Measurements from ENCODE around the gene INO80D. TPM values are rescaled to one million over a fixed set of nuclear protein-coding genes. Genes with fewer than 3 reads are reported as not detected.

Gene INO80D
- total and polyA plus RNA-seq, 2 experiments from 2014 or later = 17.5 to 37.4 TPM

DNA sequence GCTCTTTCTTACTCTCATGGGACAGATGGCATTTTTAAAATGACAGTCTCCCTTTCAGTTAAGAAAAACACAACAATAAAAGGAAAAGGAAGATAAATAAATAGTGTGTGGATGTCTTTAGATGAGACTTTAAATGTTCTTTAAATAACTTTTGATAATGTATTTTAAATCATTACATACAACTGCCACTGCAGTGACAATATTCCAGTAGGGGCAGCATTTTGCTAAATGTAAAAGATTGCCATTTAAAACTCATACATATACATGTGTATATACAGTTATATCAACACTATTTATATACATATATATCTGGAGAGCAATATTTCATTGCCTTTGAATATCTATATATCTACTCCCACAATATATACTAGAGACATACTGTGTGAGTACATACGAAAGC, 90.7 kb downstream of the INO80D start:
- Mint-ChIP-seq H3K4me1 (no peaks in the 10 kb centered on the region), H3K4me3 (no peak overlapping the region), H3K27me3 (ENCODE audit: insufficient read depth, low read depth, poor library complexity) (peaks cover 2% of the 10 kb centered on the region), H3K36me3 (ENCODE audit: low read depth) (peaks cover 27% of the 10 kb centered on the region; the same call in 2 of the 3 replicates), H3K9me3 (no peaks in the 10 kb centered on the region), H3K27ac (no peak overlapping the region)
- Histone ChIP-seq H3K4me2 (no peak overlapping the region), H3K36me3 (ENCODE audit: insufficient read depth) (no peaks in the 10 kb centered on the region), H2AFZ (no peak overlapping the region), H3K4me1 (ENCODE audit: insufficient read depth) (no peaks in the 10 kb centered on the region), H3F3A (replicated peaks; ENCODE audit: low read depth) (no peaks in the 10 kb centered on the region; the same call in 1 of the 2 replicates), H3K79me2 (replicated peaks; ENCODE audit: insufficient read depth) (no peaks in the 10 kb centered on the region), H3K4me3 (no peak overlapping the region), H4K20me1 (replicated peaks; ENCODE audit: insufficient read depth) (peaks cover 3% of the 10 kb centered on the region; the same call in 1 of the 2 replicates), H3K27ac (ENCODE audit: low read depth) (no peak overlapping the region), H3K27me3 (ENCODE audit: insufficient read depth) (no peaks in the 10 kb centered on the region), H3K9me2 (ENCODE audit: insufficient read depth) (no peaks in the 10 kb centered on the region)
- no peak for DNase-seq (ENCODE audit: low spot score)
- no peak for ATAC-seq
- TF ChIP-seq ZNF114 (CRISPR knock-in tag; IDR thresholded peaks at IDR 0.05) = no peak

- no peaks in the 10 kb centered on the region for H3K9me3 Mint-ChIP-seq
- no peak for ATAC-seq
- TF ChIP-seq NANOG (IDR thresholded peaks at IDR 0.05; ENCODE audit: borderline replicate concordance) (no peak), STAT1 (IDR thresholded peaks at IDR 0.05; ENCODE audit: unreplicated experiment) (no peak), EZH2phosphoT487 (IDR thresholded peaks at IDR 0.05; ENCODE audit: unreplicated experiment) (no peak), CTCF (conservative IDR thresholded peaks at IDR 0.05; ENCODE audit: low read depth in 2 of 2) (no peak), ZNF114 (CRISPR knock-in tag; IDR thresholded peaks at IDR 0.05) (no peak), REST (IDR thresholded peaks at IDR 0.05; ENCODE audit: unreplicated experiment) (no peak), EZH2 (IDR thresholded peaks at IDR 0.05; ENCODE audit: low read depth, unreplicated experiment) (no peak), CREB1 (CRISPR knock-in tag; IDR thresholded peaks at IDR 0.05; ENCODE audit: low read depth) (no peak)
- TF ChIP-seq, protein P1, sequence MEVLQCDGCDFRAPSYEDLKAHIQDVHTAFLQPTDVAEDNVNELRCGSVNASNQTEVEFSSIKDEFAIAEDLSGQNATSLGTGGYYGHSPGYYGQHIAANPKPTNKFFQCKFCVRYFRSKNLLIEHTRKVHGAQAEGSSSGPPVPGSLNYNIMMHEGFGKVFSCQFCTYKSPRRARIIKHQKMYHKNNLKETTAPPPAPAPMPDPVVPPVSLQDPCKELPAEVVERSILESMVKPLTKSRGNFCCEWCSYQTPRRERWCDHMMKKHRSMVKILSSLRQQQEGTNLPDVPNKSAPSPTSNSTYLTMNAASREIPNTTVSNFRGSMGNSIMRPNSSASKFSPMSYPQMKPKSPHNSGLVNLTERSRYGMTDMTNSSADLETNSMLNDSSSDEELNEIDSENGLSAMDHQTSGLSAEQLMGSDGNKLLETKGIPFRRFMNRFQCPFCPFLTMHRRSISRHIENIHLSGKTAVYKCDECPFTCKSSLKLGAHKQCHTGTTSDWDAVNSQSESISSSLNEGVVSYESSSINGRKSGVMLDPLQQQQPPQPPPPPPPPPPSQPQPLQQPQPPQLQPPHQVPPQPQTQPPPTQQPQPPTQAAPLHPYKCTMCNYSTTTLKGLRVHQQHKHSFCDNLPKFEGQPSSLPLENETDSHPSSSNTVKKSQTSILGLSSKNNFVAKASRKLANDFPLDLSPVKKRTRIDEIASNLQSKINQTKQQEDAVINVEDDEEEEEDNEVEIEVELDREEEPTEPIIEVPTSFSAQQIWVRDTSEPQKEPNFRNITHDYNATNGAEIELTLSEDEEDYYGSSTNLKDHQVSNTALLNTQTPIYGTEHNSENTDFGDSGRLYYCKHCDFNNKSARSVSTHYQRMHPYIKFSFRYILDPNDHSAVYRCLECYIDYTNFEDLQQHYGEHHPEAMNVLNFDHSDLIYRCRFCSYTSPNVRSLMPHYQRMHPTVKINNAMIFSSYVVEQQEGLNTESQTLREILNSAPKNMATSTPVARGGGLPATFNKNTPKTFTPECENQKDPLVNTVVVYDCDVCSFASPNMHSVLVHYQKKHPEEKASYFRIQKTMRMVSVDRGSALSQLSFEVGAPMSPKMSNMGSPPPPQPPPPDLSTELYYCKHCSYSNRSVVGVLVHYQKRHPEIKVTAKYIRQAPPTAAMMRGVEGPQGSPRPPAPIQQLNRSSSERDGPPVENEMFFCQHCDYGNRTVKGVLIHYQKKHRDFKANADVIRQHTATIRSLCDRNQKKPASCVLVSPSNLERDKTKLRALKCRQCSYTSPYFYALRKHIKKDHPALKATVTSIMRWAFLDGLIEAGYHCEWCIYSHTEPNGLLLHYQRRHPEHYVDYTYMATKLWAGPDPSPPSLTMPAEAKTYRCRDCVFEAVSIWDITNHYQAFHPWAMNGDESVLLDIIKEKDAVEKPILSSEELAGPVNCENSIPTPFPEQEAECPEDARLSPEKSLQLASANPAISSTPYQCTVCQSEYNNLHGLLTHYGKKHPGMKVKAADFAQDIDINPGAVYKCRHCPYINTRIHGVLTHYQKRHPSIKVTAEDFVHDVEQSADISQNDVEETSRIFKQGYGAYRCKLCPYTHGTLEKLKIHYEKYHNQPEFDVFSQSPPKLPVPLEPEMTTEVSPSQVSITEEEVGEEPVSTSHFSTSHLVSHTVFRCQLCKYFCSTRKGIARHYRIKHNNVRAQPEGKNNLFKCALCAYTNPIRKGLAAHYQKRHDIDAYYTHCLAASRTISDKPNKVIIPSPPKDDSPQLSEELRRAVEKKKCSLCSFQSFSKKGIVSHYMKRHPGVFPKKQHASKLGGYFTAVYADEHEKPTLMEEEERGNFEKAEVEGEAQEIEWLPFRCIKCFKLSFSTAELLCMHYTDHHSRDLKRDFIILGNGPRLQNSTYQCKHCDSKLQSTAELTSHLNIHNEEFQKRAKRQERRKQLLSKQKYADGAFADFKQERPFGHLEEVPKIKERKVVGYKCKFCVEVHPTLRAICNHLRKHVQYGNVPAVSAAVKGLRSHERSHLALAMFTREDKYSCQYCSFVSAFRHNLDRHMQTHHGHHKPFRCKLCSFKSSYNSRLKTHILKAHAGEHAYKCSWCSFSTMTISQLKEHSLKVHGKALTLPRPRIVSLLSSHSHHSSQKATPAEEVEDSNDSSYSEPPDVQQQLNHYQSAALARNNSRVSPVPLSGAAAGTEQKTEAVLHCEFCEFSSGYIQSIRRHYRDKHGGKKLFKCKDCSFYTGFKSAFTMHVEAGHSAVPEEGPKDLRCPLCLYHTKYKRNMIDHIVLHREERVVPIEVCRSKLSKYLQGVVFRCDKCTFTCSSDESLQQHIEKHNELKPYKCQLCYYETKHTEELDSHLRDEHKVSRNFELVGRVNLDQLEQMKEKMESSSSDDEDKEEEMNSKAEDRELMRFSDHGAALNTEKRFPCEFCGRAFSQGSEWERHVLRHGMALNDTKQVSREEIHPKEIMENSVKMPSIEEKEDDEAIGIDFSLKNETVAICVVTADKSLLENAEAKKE (CRISPR knock-in tag; IDR thresholded peaks at IDR 0.05) = no peak
Observed at GRCh38 chr2:205994344-205994743, 91.6 kb downstream of the INO80D start.

More at GRCh38 chr2:205994344-205994743, 91.6 kb downstream of the INO80D start:
- Histone ChIP-seq H4K20me1 (replicated peaks; ENCODE audit: insufficient read depth) (peaks cover 3% of the 10 kb centered on the region; the same call in 1 of the 2 replicates), H3K36me3 (ENCODE audit: insufficient read depth) (no peaks in the 10 kb centered on the region), H3K79me2 (replicated peaks; ENCODE audit: insufficient read depth) (no peaks in the 10 kb centered on the region), H3K4me3 (no peak overlapping the region), H3K4me2 (no peak overlapping the region), H2AFZ (no peak overlapping the region), H3F3A (replicated peaks; ENCODE audit: low read depth) (peaks cover 3% of the 10 kb centered on the region; the same call in 1 of the 2 replicates), H3K27me3 (ENCODE audit: insufficient read depth) (no peaks in the 10 kb centered on the region), H3K4me1 (ENCODE audit: insufficient read depth) (no peaks in the 10 kb centered on the region), H3K27ac (ENCODE audit: low read depth) (no peak overlapping the region), H3K9me2 (ENCODE audit: insufficient read depth) (no peaks in the 10 kb centered on the region)
- Mint-ChIP-seq H3K27me3 (ENCODE audit: insufficient read depth, low read depth, poor library complexity) (peaks cover 4% of the 10 kb centered on the region), H3K4me3 (no peak overlapping the region), H3K4me1 (peaks cover 2% of the 10 kb centered on the region), H3K27ac (no peak overlapping the region), H3K36me3 (ENCODE audit: low read depth) (peaks cover 27% of the 10 kb centered on the region; the same call in 2 of the 3 replicates)
- no peak for DNase-seq (ENCODE audit: low spot score)

Data from GM23338 (cell line).